Right lobe of liver (tissue), 4 donors: Measurements from ENCODE around the gene LRRC41.

Experiments
- POLR2A ChIP-seq: fragments of 450-650 bp; IDR thresholded peaks from one replicate; pipeline ENCODE4 v1.6.1; 2017; ENCODE audit warnings: antibody characterized with exemption, mild to moderate bottlenecking
- TF ChIP-seq, protein P1 (sequence below), 4 donors: fragments of 200-600 bp in 3 of 4; fragments of 450-650 bp in 1 of 4; IDR thresholded peaks; one replicate each; pipeline versions ENCODE4 v1.5.1 to v1.8.0; 2016 to 2022; ENCODE audit warnings: antibody characterized with exemption in 4 of 4, mild to moderate bottlenecking in 2 of 4
- donor health status: DM: no; HTN: no; CAD: no.
- donor health status: DM: no; HTN: no; CAD: no.
- donor health status: DM: no; HTN: yes; CAD: no.

DNA sequence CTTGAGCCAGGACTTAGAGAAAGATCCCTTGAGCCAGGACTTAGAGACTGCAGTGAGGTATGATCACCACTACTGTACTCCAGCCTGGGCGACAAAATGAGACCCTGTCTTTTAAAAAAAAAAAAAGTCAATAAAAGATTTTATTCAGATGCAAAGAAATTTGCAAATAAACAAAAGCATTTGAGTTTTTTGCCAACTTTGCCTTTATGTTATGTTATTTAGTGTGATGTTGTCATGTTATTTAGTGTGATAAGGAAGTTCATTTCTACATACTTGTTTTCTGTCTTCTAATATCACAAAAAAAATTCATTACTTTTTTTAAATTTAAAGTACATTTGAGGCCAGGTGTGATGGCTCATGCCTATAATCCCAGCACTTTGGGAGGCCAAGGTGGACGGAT is 46.9 kb downstream of the LRRC41 start:
- TF ChIP-seq, protein P1, sequence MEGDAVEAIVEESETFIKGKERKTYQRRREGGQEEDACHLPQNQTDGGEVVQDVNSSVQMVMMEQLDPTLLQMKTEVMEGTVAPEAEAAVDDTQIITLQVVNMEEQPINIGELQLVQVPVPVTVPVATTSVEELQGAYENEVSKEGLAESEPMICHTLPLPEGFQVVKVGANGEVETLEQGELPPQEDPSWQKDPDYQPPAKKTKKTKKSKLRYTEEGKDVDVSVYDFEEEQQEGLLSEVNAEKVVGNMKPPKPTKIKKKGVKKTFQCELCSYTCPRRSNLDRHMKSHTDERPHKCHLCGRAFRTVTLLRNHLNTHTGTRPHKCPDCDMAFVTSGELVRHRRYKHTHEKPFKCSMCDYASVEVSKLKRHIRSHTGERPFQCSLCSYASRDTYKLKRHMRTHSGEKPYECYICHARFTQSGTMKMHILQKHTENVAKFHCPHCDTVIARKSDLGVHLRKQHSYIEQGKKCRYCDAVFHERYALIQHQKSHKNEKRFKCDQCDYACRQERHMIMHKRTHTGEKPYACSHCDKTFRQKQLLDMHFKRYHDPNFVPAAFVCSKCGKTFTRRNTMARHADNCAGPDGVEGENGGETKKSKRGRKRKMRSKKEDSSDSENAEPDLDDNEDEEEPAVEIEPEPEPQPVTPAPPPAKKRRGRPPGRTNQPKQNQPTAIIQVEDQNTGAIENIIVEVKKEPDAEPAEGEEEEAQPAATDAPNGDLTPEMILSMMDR (IDR thresholded peaks at IDR 0.05) = no peak
- TF ChIP-seq POLR2A = no peak
